SK-N-SH (cell line): ENCODE measurements around the gene MROH7. TPM values are rescaled to one million over a fixed set of nuclear protein-coding genes. Genes with fewer than 3 reads are reported as not detected.

Source experiments
- CTCF ChIA-PET: fragments of 300-600, 350-600 bp; formaldehyde crosslinking; extraction: SDS; loops from one replicate; lab custom pipeline; 2021; lab: Yijun Ruan, JAX
- POLR2A ChIA-PET: fragments of 350-600 bp; sonication (Branson Sonifier 250); formaldehyde crosslinking; extraction: SDS; loops from one replicate; lab custom pipeline; 2020; ENCODE audit warnings: antibody characterized with exemption, inconsistent platforms; lab: Yijun Ruan, JAX
- DNase-seq: peaks from one replicate; pipeline ENCODE4 v3.0.0; 2012
- H2AFZ ChIP-seq: fragments of 200-600 bp; sonication (generic); 2 replicates; pipeline ENCODE4 v1.8.1; 2016; ENCODE audit warnings: antibody characterized with exemption, mild to moderate bottlenecking, low read depth
- H3F3A ChIP-seq: fragments of 200-600 bp; sonication (generic); replicated peaks from 2 replicates; pipeline ENCODE3; 2016; ENCODE audit warnings: antibody characterized with exemption, mild to moderate bottlenecking; ENCODE audit not compliant: insufficient read depth
- H3K27ac ChIP-seq, 2 experiments: fragments of 200-500 bp in 1 of 2; fragments of 200-600 bp in 1 of 2; sonication (Bioruptor generic) in 1 of 2; sonication (generic), shearing (Covaris generic) in 1 of 2; 2 replicates each; pipeline versions ENCODE4 v1.5.1 to v1.6.1; 2014 to 2016; ENCODE audit warnings: low read depth in 2 of 2, inconsistent platforms in 1 of 2, low read length in 1 of 2, mild to moderate bottlenecking in 1 of 2, mixed read lengths in 1 of 2
- H3K27me3 ChIP-seq: fragments of 200-600 bp; sonication (generic), shearing (Covaris generic); 2 replicates; pipeline ENCODE4 v1.6.1; 2016; ENCODE audit warnings: mixed run types; ENCODE audit not compliant: insufficient read depth
- H3K36me3 ChIP-seq, 2 experiments: fragments of 200-500 bp in 1 of 2; fragments of 200-600 bp in 1 of 2; sonication (Bioruptor generic) in 1 of 2; sonication (generic) in 1 of 2; replicated peaks in 1 of 2; 2 replicates each; pipeline versions ENCODE3 to v1.5.1; 2014 to 2016; ENCODE audit warnings: low read length in 1 of 2, mild to moderate bottlenecking in 1 of 2; ENCODE audit not compliant: insufficient read depth in 2 of 2, control insufficient read depth in 1 of 2
- H3K4me1 ChIP-seq, 2 experiments: fragments of 200-500 bp in 1 of 2; fragments of 200-600 bp in 1 of 2; sonication (Bioruptor generic) in 1 of 2; sonication (generic), shearing (Covaris generic) in 1 of 2; 2 replicates each; pipeline versions ENCODE4 v1.5.1 to v1.6.1; 2014 to 2016; ENCODE audit warnings: low read depth in 1 of 2, low read length in 1 of 2, mixed run types in 1 of 2; ENCODE audit not compliant: insufficient read depth in 2 of 2, control insufficient read depth in 1 of 2
- H3K4me2 ChIP-seq: fragments of 200-600 bp; sonication (generic), shearing (Covaris generic); 2 replicates; pipeline ENCODE4 v1.6.1; 2017; ENCODE audit warnings: mixed run types
- H3K4me3 ChIP-seq, 2 experiments: fragments of 200-500 bp in 1 of 2; fragments of 200-600 bp in 1 of 2; sonication (Bioruptor generic) in 1 of 2; sonication (generic), shearing (Covaris generic) in 1 of 2; 2 replicates each; pipeline versions ENCODE4 v1.5.1 to v1.8.1; 2014 to 2016; ENCODE audit warnings: low read depth in 2 of 2, inconsistent platforms in 1 of 2, low read length in 1 of 2, mild to moderate bottlenecking in 1 of 2, mixed read lengths in 1 of 2, moderate library complexity in 1 of 2
- H3K79me2 ChIP-seq: fragments of 200-600 bp; sonication (generic); 2 replicates; pipeline ENCODE4 v1.8.1; 2017; ENCODE audit warnings: mild to moderate bottlenecking; ENCODE audit not compliant: insufficient read depth
- H3K9ac ChIP-seq: fragments of 200-600 bp; sonication (generic); 2 replicates; pipeline ENCODE4 v1.6.1; 2017; ENCODE audit warnings: mixed run types
- H3K9me2 ChIP-seq: fragments of 200-600 bp; sonication (generic); 2 replicates; pipeline ENCODE4 v1.6.1; 2017; ENCODE audit warnings: mixed run types
- H3K9me3 ChIP-seq: fragments of 200-600 bp; sonication (generic); 2 replicates; pipeline ENCODE4 v1.6.1; 2017; ENCODE audit warnings: mixed run types, mild to moderate bottlenecking, moderate library complexity
- H4K20me1 ChIP-seq: fragments of 200-600 bp; sonication (generic); 2 replicates; pipeline ENCODE4 v1.6.1; 2017; ENCODE audit warnings: mild to moderate bottlenecking, mixed run types; ENCODE audit not compliant: insufficient read depth
- EP300 ChIP-seq, 2 experiments: IDR thresholded peaks; 2 replicates each; pipeline versions ENCODE4 v1.4.0 to v1.6.1; 2012; ENCODE audit warnings: borderline replicate concordance in 1 of 2, low read depth in 1 of 2, low read length in 1 of 2
- FOSL2 ChIP-seq: IDR thresholded peaks from 2 replicates; pipeline ENCODE4 v1.4.0; 2012; ENCODE audit warnings: low read depth, mild to moderate bottlenecking, moderate library complexity, borderline replicate concordance
- FOXJ3 ChIP-seq: sonication (generic); formaldehyde crosslinking; IDR thresholded peaks from 2 replicates; pipeline ENCODE4 v1.5.1; 2020; ENCODE audit warnings: mild to moderate bottlenecking, missing genetic modification reagents
- GABPA ChIP-seq: IDR thresholded peaks from 2 replicates; pipeline ENCODE4 v1.4.0; 2012; ENCODE audit warnings: low read depth, mild to moderate bottlenecking
- GATA2 ChIP-seq: sonication (generic); formaldehyde crosslinking; IDR thresholded peaks from 2 replicates; pipeline ENCODE4 v1.5.0; 2020; ENCODE audit warnings: mild to moderate bottlenecking, missing genetic modification reagents
- MXI1 ChIP-seq: IDR thresholded peaks from 2 replicates; pipeline ENCODE4 v1.6.1; 2012; ENCODE audit warnings: mild to moderate bottlenecking, low read depth, low read length, improper control_type of control experiment
- POLR2AphosphoS5 ChIP-seq: IDR thresholded peaks from 2 replicates; pipeline ENCODE4 v1.6.1; 2012; ENCODE audit warnings: low read depth, low read length
- RAD21 ChIP-seq: IDR thresholded peaks from 2 replicates; pipeline ENCODE4 v1.6.1; 2012; ENCODE audit warnings: mild to moderate bottlenecking, low read length
- RCOR1 ChIP-seq: fragments of 150-350 bp; IDR thresholded peaks from 2 replicates; pipeline ENCODE4 v1.6.1; 2017; ENCODE audit warnings: antibody characterized with exemption, low read length
- RFX5 ChIP-seq: IDR thresholded peaks from 2 replicates; pipeline ENCODE4 v1.6.1; 2012; ENCODE audit warnings: mild to moderate bottlenecking, improper control_type of control experiment, low read length
- SMC3 ChIP-seq: IDR thresholded peaks from 2 replicates; pipeline ENCODE4 v1.6.1; 2012; ENCODE audit warnings: low read depth, low read length, improper control_type of control experiment
- TCF12 ChIP-seq: IDR thresholded peaks from 2 replicates; pipeline ENCODE4 v1.4.0; 2012
- YY1 ChIP-seq: IDR thresholded peaks from 2 replicates; pipeline ENCODE4 v1.4.0; 2012; ENCODE audit warnings: low read depth, mild to moderate bottlenecking
- WGBS: methylation state at CpG from one replicate; pipeline ENCODE4 v1.1.6; 2017; ENCODE audit warnings: low lambda C conversion rate; 5-methylcytosine and 5-hydroxymethylcytosine counted together
- polyA plus RNA-seq, 3 experiments: library from polyadenylated mRNA; depleted of rRNA; stranded (reverse); fragments of >200 nt; gene quantifications; 2 replicates each; pipeline ENCODE4 v1.2.3, GENCODE V29; 2012
- TF ChIP-seq, protein P1 (sequence below): fragments of 200-600 bp; sonication (generic); IDR thresholded peaks from 2 replicates; pipeline ENCODE4 v1.6.1; 2017; ENCODE audit warnings: antibody characterized with exemption, mild to moderate bottlenecking, moderate library complexity
- TF ChIP-seq, protein P2 (sequence below): IDR thresholded peaks from 2 replicates; pipeline ENCODE4 v1.6.1; 2012; ENCODE audit warnings: mild to moderate bottlenecking, low read depth, low read length, moderate library complexity
- TF ChIP-seq, protein P3 (sequence below): fragments of 150-350 bp; IDR thresholded peaks from 2 replicates; pipeline ENCODE4 v1.6.1; 2016; ENCODE audit warnings: mild to moderate bottlenecking, low read depth, low read length

The MROH7 gene
- polyA plus RNA-seq, 1 of the 3 experiments (the other 2 are of a cell fraction): 0.51 TPM

DNA sequence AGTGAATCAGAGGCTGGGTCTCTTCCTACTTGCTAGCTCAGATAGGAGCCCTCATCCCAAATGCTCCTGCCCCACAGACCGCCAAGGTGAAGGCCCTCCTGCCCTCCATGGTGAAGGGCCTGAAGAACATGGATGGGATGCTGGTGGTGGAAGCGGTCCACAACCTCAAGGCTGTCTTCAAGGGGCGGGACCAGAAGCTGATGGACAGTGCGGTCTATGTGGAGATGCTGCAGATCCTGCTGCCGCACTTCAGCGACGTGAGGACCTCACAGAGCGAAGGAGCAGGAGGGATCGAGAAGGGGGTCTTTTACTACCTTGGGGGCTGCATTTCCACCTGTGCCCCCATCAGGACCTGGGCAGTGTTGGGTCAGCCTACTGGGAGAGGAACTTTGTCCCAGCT lies 59.5 kb downstream of the MROH7 start (continued):
- TF ChIP-seq, protein P1, sequence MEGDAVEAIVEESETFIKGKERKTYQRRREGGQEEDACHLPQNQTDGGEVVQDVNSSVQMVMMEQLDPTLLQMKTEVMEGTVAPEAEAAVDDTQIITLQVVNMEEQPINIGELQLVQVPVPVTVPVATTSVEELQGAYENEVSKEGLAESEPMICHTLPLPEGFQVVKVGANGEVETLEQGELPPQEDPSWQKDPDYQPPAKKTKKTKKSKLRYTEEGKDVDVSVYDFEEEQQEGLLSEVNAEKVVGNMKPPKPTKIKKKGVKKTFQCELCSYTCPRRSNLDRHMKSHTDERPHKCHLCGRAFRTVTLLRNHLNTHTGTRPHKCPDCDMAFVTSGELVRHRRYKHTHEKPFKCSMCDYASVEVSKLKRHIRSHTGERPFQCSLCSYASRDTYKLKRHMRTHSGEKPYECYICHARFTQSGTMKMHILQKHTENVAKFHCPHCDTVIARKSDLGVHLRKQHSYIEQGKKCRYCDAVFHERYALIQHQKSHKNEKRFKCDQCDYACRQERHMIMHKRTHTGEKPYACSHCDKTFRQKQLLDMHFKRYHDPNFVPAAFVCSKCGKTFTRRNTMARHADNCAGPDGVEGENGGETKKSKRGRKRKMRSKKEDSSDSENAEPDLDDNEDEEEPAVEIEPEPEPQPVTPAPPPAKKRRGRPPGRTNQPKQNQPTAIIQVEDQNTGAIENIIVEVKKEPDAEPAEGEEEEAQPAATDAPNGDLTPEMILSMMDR: no peak
- no peak for TF ChIP-seq POLR2AphosphoS5
- TF ChIP-seq RCOR1: no peak
- TF ChIP-seq, protein P2, sequence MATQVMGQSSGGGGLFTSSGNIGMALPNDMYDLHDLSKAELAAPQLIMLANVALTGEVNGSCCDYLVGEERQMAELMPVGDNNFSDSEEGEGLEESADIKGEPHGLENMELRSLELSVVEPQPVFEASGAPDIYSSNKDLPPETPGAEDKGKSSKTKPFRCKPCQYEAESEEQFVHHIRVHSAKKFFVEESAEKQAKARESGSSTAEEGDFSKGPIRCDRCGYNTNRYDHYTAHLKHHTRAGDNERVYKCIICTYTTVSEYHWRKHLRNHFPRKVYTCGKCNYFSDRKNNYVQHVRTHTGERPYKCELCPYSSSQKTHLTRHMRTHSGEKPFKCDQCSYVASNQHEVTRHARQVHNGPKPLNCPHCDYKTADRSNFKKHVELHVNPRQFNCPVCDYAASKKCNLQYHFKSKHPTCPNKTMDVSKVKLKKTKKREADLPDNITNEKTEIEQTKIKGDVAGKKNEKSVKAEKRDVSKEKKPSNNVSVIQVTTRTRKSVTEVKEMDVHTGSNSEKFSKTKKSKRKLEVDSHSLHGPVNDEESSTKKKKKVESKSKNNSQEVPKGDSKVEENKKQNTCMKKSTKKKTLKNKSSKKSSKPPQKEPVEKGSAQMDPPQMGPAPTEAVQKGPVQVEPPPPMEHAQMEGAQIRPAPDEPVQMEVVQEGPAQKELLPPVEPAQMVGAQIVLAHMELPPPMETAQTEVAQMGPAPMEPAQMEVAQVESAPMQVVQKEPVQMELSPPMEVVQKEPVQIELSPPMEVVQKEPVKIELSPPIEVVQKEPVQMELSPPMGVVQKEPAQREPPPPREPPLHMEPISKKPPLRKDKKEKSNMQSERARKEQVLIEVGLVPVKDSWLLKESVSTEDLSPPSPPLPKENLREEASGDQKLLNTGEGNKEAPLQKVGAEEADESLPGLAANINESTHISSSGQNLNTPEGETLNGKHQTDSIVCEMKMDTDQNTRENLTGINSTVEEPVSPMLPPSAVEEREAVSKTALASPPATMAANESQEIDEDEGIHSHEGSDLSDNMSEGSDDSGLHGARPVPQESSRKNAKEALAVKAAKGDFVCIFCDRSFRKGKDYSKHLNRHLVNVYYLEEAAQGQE: no peak
- no peak for TF ChIP-seq GATA2
- TF ChIP-seq EP300 (IDR thresholded peaks at IDR 0.05; ENCODE audit: borderline replicate concordance in 1 of 2, low read depth in 1 of 2, low read length in 1 of 2): no peak
- no peak for TF ChIP-seq GABPA
- TF ChIP-seq FOSL2: no peak
- TF ChIP-seq SMC3: no peak
- TF ChIP-seq TCF12: no peak

DNA sequence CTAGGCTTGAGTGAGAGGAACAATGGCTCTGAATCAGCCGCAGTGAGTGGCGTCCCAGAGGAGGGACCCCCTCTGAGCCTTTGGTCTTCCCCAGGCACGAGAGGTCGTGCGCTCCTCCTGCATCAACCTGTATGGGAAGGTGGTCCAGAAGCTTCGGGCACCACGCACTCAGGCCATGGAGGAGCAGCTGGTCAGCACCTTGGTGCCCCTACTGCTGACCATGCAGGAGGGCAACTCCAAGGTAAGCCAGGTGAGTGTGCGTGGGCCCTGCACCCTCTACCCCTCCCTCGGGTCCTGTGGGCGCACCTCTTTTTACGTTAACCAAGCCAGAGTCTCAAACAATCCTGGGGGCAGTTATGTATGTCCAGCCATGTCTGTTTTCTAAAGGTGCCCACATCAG lies 60.4 kb downstream of the MROH7 start:
- Histone ChIP-seq H2AFZ (no peak overlapping the region), H3K4me2 (no peak overlapping the region), H3K9me3 (no peaks in the 10 kb centered on the region), H3K4me3 (no peak overlapping the region), H3K27me3 (no peaks in the 10 kb centered on the region; the same call in 1 of the 2 replicates), H3K79me2 (no peaks in the 10 kb centered on the region), H3K9ac (no peak overlapping the region), H3K36me3 (no peaks in the 10 kb centered on the region), H3K4me1 (no peaks in the 10 kb centered on the region), H3F3A (no peaks in the 10 kb centered on the region), H3K9me2 (no peaks in the 10 kb centered on the region), H4K20me1 (no peaks in the 10 kb centered on the region), H3K27ac (no peak overlapping the region)
- DNase-seq: no peak
- POLR2A ChIA-PET: no interaction called here
- WGBS: 71% methylated on average over 7 of the region's 11 CpGs
- CTCF ChIA-PET: interaction anchor here (1.2 to 1.3 kb wide), 2 partner anchors 10 to 154 kb away, joined by 3 read pairs; partner anchors contain the start of gene ACOT11
- TF ChIP-seq RCOR1 (no peak), RFX5 (no peak), MXI1 (no peak), RAD21 (no peak), FOXJ3 (CRISPR knock-in tag) (no peak), YY1 (no peak), TCF12 (no peak)
- TF ChIP-seq, protein P3, sequence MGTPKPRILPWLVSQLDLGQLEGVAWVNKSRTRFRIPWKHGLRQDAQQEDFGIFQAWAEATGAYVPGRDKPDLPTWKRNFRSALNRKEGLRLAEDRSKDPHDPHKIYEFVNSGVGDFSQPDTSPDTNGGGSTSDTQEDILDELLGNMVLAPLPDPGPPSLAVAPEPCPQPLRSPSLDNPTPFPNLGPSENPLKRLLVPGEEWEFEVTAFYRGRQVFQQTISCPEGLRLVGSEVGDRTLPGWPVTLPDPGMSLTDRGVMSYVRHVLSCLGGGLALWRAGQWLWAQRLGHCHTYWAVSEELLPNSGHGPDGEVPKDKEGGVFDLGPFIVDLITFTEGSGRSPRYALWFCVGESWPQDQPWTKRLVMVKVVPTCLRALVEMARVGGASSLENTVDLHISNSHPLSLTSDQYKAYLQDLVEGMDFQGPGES: no peak
